IMR-90 (cell line): ENCODE data around the gene TMEM132A. TPM values are rescaled to one million over a fixed set of nuclear protein-coding genes. Genes with fewer than 3 reads are reported as not detected.

Source experiments
- ATAC-seq: fragments of 200-7000 bp; cut with Tn5 transposase; 2 replicates; pipeline ENCODE4 v1.9.1; 2020; ENCODE audit warnings: low read depth, mild to moderate bottlenecking, moderate library complexity
- BruUV-seq: library from RNA; stranded (reverse); fragments of 400-500 nt; replicated peaks from 2 replicates; lab custom pipeline; 2021; lab: Mats Ljungman, UMichigan
- CTCF ChIA-PET: fragments of 300-600 bp; formaldehyde crosslinking; extraction: SDS; loops from one replicate; lab custom pipeline; 2021; ENCODE audit warnings: antibody characterized with exemption; lab: Yijun Ruan, JAX
- POLR2A ChIA-PET: fragments of 300-600 bp; sonication (Branson Sonifier 250); formaldehyde crosslinking; loops from one replicate; lab custom pipeline; 2022; ENCODE audit warnings: antibody characterized with exemption; ENCODE audit not compliant: unreplicated experiment; lab: Charles Lee
- DNase-seq: peaks from one replicate; pipeline ENCODE4 v3.0.0; 2013
- H2AFZ ChIP-seq: replicated peaks from 2 replicates; pipeline ENCODE3; 2013; ENCODE audit warnings: low read length, mild to moderate bottlenecking; ENCODE audit not compliant: poor library complexity
- H2AK5ac ChIP-seq: 2 replicates; pipeline ENCODE4 v1.6.1; 2013; ENCODE audit warnings: low read depth, low read length, inconsistent platforms
- H2AK9ac ChIP-seq: replicated peaks from 2 replicates; pipeline ENCODE3; 2013; ENCODE audit warnings: mild to moderate bottlenecking, low read depth, low read length, moderate library complexity; ENCODE audit not compliant: poor library complexity
- H2BK120ac ChIP-seq: 2 replicates; pipeline ENCODE4 v1.6.1; 2013; ENCODE audit warnings: low read depth, low read length, inconsistent platforms
- H2BK15ac ChIP-seq: 3 replicates; pipeline ENCODE4 v1.6.1; 2013; ENCODE audit warnings: low read depth, low read length, inconsistent platforms
- H2BK20ac ChIP-seq: 2 replicates; pipeline ENCODE4 v1.6.1; 2013; ENCODE audit warnings: low read depth, mild to moderate bottlenecking, inconsistent platforms, low read length, moderate library complexity
- H2BK5ac ChIP-seq: 2 replicates; pipeline ENCODE4 v1.6.1; 2013; ENCODE audit warnings: mild to moderate bottlenecking, low read depth, low read length, inconsistent platforms; ENCODE audit not compliant: poor library complexity, severe bottlenecking
- H3K14ac ChIP-seq: replicated peaks from 2 replicates; pipeline ENCODE4 v1.6.1; 2013; ENCODE audit warnings: low read depth, low read length, inconsistent platforms
- H3K18ac ChIP-seq: 2 replicates; pipeline ENCODE4 v1.6.1; 2013; ENCODE audit warnings: low read depth, low read length, control low read depth
- H3K23ac ChIP-seq: 2 replicates; pipeline ENCODE4 v1.6.1; 2013; ENCODE audit warnings: low read depth, low read length, inconsistent platforms
- H3K27ac ChIP-seq: 2 replicates; pipeline ENCODE4 v1.5.1; 2013; ENCODE audit warnings: mild to moderate bottlenecking, control low read depth, low read length; ENCODE audit not compliant: insufficient read depth
- H3K27me3 ChIP-seq: 2 replicates; pipeline ENCODE4 v1.6.1; 2013; ENCODE audit warnings: low read length; ENCODE audit not compliant: control insufficient read depth, insufficient read depth
- H3K36me3 ChIP-seq: 2 replicates; pipeline ENCODE4 v1.6.1; 2013; ENCODE audit warnings: low read length, mixed read lengths; ENCODE audit not compliant: control insufficient read depth, insufficient read depth
- H3K4ac ChIP-seq: 2 replicates; pipeline ENCODE4 v1.6.1; 2013; ENCODE audit warnings: low read depth, low read length, inconsistent platforms
- H3K4me1 ChIP-seq: 2 replicates; pipeline ENCODE4 v1.6.1; 2013; ENCODE audit warnings: low read length, mixed read lengths; ENCODE audit not compliant: control insufficient read depth, insufficient read depth
- H3K4me2 ChIP-seq: 2 replicates; pipeline ENCODE4 v1.6.1; 2013; ENCODE audit warnings: low read depth, mild to moderate bottlenecking, control low read depth, low read length, moderate library complexity
- H3K4me3 ChIP-seq: 2 replicates; pipeline ENCODE4 v1.5.1; 2013; ENCODE audit warnings: low read depth, mild to moderate bottlenecking, control low read depth, low read length, moderate library complexity; ENCODE audit not compliant: insufficient read depth
- H3K56ac ChIP-seq: 2 replicates; pipeline ENCODE4 v1.6.1; 2013; ENCODE audit warnings: low read length, inconsistent platforms; ENCODE audit not compliant: insufficient read depth; ENCODE audit errors: extremely low read depth
- H3K79me1 ChIP-seq, 2 experiments: 2 replicates each; pipeline ENCODE4 v1.6.1; 2013; ENCODE audit warnings: low read length in 2 of 2, inconsistent platforms in 1 of 2, low read depth in 1 of 2
- H3K9ac ChIP-seq: 2 replicates; pipeline ENCODE4 v1.6.1; 2013; ENCODE audit warnings: low read depth, low read length, control low read depth
- H3K9me1 ChIP-seq: 2 replicates; pipeline ENCODE4 v1.6.1; 2013; ENCODE audit warnings: low read length, inconsistent platforms; ENCODE audit not compliant: insufficient read depth
- H3K9me3 ChIP-seq: 2 replicates; pipeline ENCODE4 v1.6.1; 2013; ENCODE audit warnings: low read length; ENCODE audit not compliant: control insufficient read depth, insufficient read depth
- H4K20me1 ChIP-seq: 2 replicates; pipeline ENCODE4 v1.6.1; 2013; ENCODE audit warnings: low read length, inconsistent platforms; ENCODE audit not compliant: insufficient read depth
- H4K5ac ChIP-seq: 2 replicates; pipeline ENCODE4 v1.6.1; 2013; ENCODE audit warnings: mild to moderate bottlenecking, low read depth, low read length, control low read depth
- H4K8ac ChIP-seq, 2 experiments: 2 replicates each; pipeline ENCODE4 v1.6.1; 2013; ENCODE audit warnings: low read depth in 2 of 2, low read length in 2 of 2, control low read depth in 1 of 2, inconsistent platforms in 1 of 2
- H4K91ac ChIP-seq: 2 replicates; pipeline ENCODE4 v1.6.1; 2013; ENCODE audit warnings: low read depth, low read length, inconsistent platforms; ENCODE audit not compliant: insufficient read depth
- BHLHE40 ChIP-seq: fragments of 150-350 bp; IDR thresholded peaks from 2 replicates; pipeline ENCODE4 v1.6.1; 2016; ENCODE audit warnings: mild to moderate bottlenecking, low read depth, low read length
- CEBPB ChIP-seq: IDR thresholded peaks from 2 replicates; pipeline ENCODE4 v1.6.1; 2012; ENCODE audit warnings: low read depth, low read length, improper control_type of control experiment
- CHD1 ChIP-seq: IDR thresholded peaks from 2 replicates; pipeline ENCODE4 v1.6.1; 2012; ENCODE audit warnings: low read depth, low read length, improper control_type of control experiment
- FOS ChIP-seq: fragments of 150-350 bp; IDR thresholded peaks from 2 replicates; pipeline ENCODE4 v1.6.1; 2016; ENCODE audit warnings: low read depth, low read length
- MAFK ChIP-seq: IDR thresholded peaks from 2 replicates; pipeline ENCODE4 v1.6.1; 2012; ENCODE audit warnings: low read depth, low read length, improper control_type of control experiment
- MAZ ChIP-seq: IDR thresholded peaks from 2 replicates; pipeline ENCODE4 v1.6.1; 2012; ENCODE audit warnings: low read depth, mild to moderate bottlenecking, low read length, improper control_type of control experiment, moderate library complexity, borderline replicate concordance
- MXI1 ChIP-seq: IDR thresholded peaks from 2 replicates; pipeline ENCODE4 v1.6.1; 2012; ENCODE audit warnings: low read depth, mild to moderate bottlenecking, low read length, moderate library complexity, borderline replicate concordance
- NFE2L2 ChIP-seq: fragments of 150-350 bp; IDR thresholded peaks from 2 replicates; pipeline ENCODE4 v1.6.1; 2016; ENCODE audit warnings: low read depth, mild to moderate bottlenecking, low read length
- POLR2A ChIP-seq: IDR thresholded peaks from 2 replicates; pipeline ENCODE4 v1.6.1; 2012; ENCODE audit warnings: mild to moderate bottlenecking, low read depth, low read length
- RAD21 ChIP-seq: IDR thresholded peaks from 2 replicates; pipeline ENCODE4 v1.6.1; 2012; ENCODE audit warnings: low read length, improper control_type of control experiment
- RCOR1 ChIP-seq: IDR thresholded peaks from 2 replicates; pipeline ENCODE4 v1.6.1; 2012; ENCODE audit warnings: mild to moderate bottlenecking, low read length, improper control_type of control experiment; ENCODE audit not compliant: insufficient replicate concordance
- RFX5 ChIP-seq: IDR thresholded peaks from 2 replicates; pipeline ENCODE4 v1.8.0; 2012; ENCODE audit warnings: low read depth, mild to moderate bottlenecking, low read length, moderate library complexity
- SMC3 ChIP-seq: fragments of 150-350 bp; IDR thresholded peaks from 2 replicates; pipeline ENCODE4 v1.6.1; 2016; ENCODE audit warnings: low read depth, mild to moderate bottlenecking, antibody characterized with exemption, low read length, moderate library complexity
- WGBS, 2 experiments: methylation state at CpG; one replicate each; pipeline versions ENCODE4 v1.1.5 to v1.1.7; 2013; ENCODE audit warnings: missing lambda C conversion rate in 2 of 2; ENCODE audit not compliant: insufficient read length in 1 of 2; ENCODE audit errors: extremely low coverage in 2 of 2; 5-methylcytosine and 5-hydroxymethylcytosine counted together
- dilution Hi-C: fragments of 300-500 bp; cut with HindIII; formaldehyde crosslinking; loops from one replicate; pipeline ENCODE4 v1.14.3; 2018; ENCODE audit warnings: low sequenced_read_pairs; ENCODE audit not compliant: unreplicated experiment
- in situ Hi-C: fragments of 300-500 bp; cut with MboI; formaldehyde crosslinking; loops from 3 replicates; pipeline ENCODE4 v1.14.3; 2019; ENCODE audit warnings: low sequenced_read_pairs, inconsistent platforms, mixed read lengths
- intact Hi-C: fragments of 100-400 bp; cut with micrococcal nuclease; formaldehyde crosslinking; loops from 2 replicates; pipeline ENCODE4 v1.10.0; 2022
- polyA plus RNA-seq, 3 experiments: library from polyadenylated mRNA; depleted of rRNA; stranded (reverse); fragments of >200 nt; gene quantifications; 2 replicates each; pipeline ENCODE4 v1.2.3, GENCODE V29; 2012; ENCODE audit warnings: low replicate concordance in 1 of 3
- total RNA-seq: library from RNA; depleted of rRNA; stranded (reverse); fragments of >200 nt; gene quantifications from 2 replicates; pipeline ENCODE4 v1.2.3, GENCODE V29; 2012
- TF ChIP-seq, protein P1 (sequence below): conservative IDR thresholded peaks from 2 replicates; pipeline ENCODE4 v1.5.1; 2012; ENCODE audit warnings: mild to moderate bottlenecking, low read depth, low read length, improper control_type of control experiment
- TF ChIP-seq, protein P2 (sequence below): fragments of 150-350 bp; IDR thresholded peaks from 2 replicates; pipeline ENCODE4 v1.6.1; 2017; ENCODE audit warnings: mild to moderate bottlenecking, antibody characterized with exemption, low read length, low read depth
- TF ChIP-seq, protein P3 (sequence below): fragments of 150-350 bp; IDR thresholded peaks from 2 replicates; pipeline ENCODE4 v1.6.1; 2016; ENCODE audit warnings: low read depth, mild to moderate bottlenecking, low read length, moderate library complexity, borderline replicate concordance

Gene TMEM132A
- total and polyA plus RNA-seq, 2 of the 4 experiments (the other 2 are of a cell fraction): 7.7 to 64.2 TPM

GRCh38 chr11:60879104-60879503, 45.2 kb upstream of the TMEM132A start:
- Histone ChIP-seq H2AK5ac (no peak overlapping the region), H3K9me3 (no peaks in the 10 kb centered on the region), H2BK120ac (no peak overlapping the region), H2BK20ac (no peak overlapping the region), H3K4me2 (no peak overlapping the region), H3K9me1 (no peaks in the 10 kb centered on the region), H3K4ac (no peak overlapping the region), H2BK5ac (no peak overlapping the region), H3K27ac (no peak overlapping the region), H4K5ac (no peak overlapping the region), H4K20me1 (no peaks in the 10 kb centered on the region), H4K8ac (no peak overlapping the region), H3K14ac (no peak overlapping the region), H2AFZ (no peak overlapping the region), H2AK9ac (no peak overlapping the region), H3K79me1 (no peaks in the 10 kb centered on the region), H3K9ac (no peak overlapping the region), H3K18ac (no peak overlapping the region), H3K36me3 (0 out of 2 replicates have a peak, but pooled peaks cover 2% of the 10 kb centered on the region), H3K4me1 (no peaks in the 10 kb centered on the region), H3K27me3 (no peaks in the 10 kb centered on the region), H4K91ac (no peak overlapping the region), H3K4me3 (no peak overlapping the region), H3K23ac (no peak overlapping the region), H2BK15ac (no peak overlapping the region), H3K56ac (no peak overlapping the region)
- in situ Hi-C loops (no loop called here), dilution Hi-C loops (no loop called here), intact Hi-C loops (no loop called here)
- DNase-seq (no peak), ATAC-seq (no peak)
- WGBS, 2 experiments: no CpG with 5 or more reads among the region's 1 CpG
- TF ChIP-seq SMC3: no peak
- TF ChIP-seq, protein P1, sequence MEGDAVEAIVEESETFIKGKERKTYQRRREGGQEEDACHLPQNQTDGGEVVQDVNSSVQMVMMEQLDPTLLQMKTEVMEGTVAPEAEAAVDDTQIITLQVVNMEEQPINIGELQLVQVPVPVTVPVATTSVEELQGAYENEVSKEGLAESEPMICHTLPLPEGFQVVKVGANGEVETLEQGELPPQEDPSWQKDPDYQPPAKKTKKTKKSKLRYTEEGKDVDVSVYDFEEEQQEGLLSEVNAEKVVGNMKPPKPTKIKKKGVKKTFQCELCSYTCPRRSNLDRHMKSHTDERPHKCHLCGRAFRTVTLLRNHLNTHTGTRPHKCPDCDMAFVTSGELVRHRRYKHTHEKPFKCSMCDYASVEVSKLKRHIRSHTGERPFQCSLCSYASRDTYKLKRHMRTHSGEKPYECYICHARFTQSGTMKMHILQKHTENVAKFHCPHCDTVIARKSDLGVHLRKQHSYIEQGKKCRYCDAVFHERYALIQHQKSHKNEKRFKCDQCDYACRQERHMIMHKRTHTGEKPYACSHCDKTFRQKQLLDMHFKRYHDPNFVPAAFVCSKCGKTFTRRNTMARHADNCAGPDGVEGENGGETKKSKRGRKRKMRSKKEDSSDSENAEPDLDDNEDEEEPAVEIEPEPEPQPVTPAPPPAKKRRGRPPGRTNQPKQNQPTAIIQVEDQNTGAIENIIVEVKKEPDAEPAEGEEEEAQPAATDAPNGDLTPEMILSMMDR: no peak
- TF ChIP-seq, protein P2, sequence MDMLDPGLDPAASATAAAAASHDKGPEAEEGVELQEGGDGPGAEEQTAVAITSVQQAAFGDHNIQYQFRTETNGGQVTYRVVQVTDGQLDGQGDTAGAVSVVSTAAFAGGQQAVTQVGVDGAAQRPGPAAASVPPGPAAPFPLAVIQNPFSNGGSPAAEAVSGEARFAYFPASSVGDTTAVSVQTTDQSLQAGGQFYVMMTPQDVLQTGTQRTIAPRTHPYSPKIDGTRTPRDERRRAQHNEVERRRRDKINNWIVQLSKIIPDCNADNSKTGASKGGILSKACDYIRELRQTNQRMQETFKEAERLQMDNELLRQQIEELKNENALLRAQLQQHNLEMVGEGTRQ: no peak
- no peak for TF ChIP-seq BHLHE40
- no peak for TF ChIP-seq MAFK
- no peak for TF ChIP-seq CEBPB
- no peak for TF ChIP-seq RAD21
- TF ChIP-seq POLR2A: no peak
- TF ChIP-seq RFX5: no peak
- TF ChIP-seq FOS: no peak
- TF ChIP-seq MXI1: no peak
- no peak for TF ChIP-seq CHD1
- TF ChIP-seq, protein P3, sequence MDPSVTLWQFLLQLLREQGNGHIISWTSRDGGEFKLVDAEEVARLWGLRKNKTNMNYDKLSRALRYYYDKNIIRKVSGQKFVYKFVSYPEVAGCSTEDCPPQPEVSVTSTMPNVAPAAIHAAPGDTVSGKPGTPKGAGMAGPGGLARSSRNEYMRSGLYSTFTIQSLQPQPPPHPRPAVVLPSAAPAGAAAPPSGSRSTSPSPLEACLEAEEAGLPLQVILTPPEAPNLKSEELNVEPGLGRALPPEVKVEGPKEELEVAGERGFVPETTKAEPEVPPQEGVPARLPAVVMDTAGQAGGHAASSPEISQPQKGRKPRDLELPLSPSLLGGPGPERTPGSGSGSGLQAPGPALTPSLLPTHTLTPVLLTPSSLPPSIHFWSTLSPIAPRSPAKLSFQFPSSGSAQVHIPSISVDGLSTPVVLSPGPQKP: no peak
- TF ChIP-seq NFE2L2: no peak
- no peak for TF ChIP-seq MAZ
- no peak for TF ChIP-seq RCOR1
- POLR2A ChIA-PET: no interaction called here
- CTCF ChIA-PET: interaction anchor here (1.7 kb wide), 1 partner anchor 8 kb away, joined by 5 read pairs; no protein-coding TSS in a partner anchor
- no TSS peak for BruUV-seq
